Immature natural killer cell (primary cell): Measurements from ENCODE around the gene BBIP1. TPM values are rescaled to one million over a fixed set of nuclear protein-coding genes. Genes with fewer than 3 reads are reported as not detected.

ENCODE experiments used
- DNase-seq, 3 donors: peaks; one replicate each; pipeline ENCODE4 v3.0.0; 2022; ENCODE audit warnings: mixed read lengths in 1 of 3
- H3K27ac Mint-ChIP-seq, 6 donors: one replicate each; pipeline ENCODE4 v1.8.0; 2020; ENCODE audit warnings: mixed read lengths in 6 of 6, mild to moderate bottlenecking in 5 of 6, inconsistent platforms in 4 of 6, moderate library complexity in 3 of 6
- H3K27me3 Mint-ChIP-seq, 3 donors: one replicate each; pipeline ENCODE4 v1.8.0; 2020 to 2021; ENCODE audit warnings: low read depth in 3 of 3, mild to moderate bottlenecking in 3 of 3, mixed read lengths in 3 of 3, moderate library complexity in 3 of 3, inconsistent platforms in 1 of 3
- H3K36me3 Mint-ChIP-seq, 3 donors: one replicate each; pipeline ENCODE4 v1.8.0; 2020; ENCODE audit warnings: mixed read lengths in 3 of 3, inconsistent platforms in 2 of 3, mild to moderate bottlenecking in 2 of 3
- H3K4me1 Mint-ChIP-seq, 2 donors: one replicate each; pipeline ENCODE4 v1.8.0; 2020; ENCODE audit warnings: inconsistent platforms in 2 of 2, mild to moderate bottlenecking in 2 of 2, mixed read lengths in 2 of 2, moderate library complexity in 1 of 2
- H3K4me3 Mint-ChIP-seq, 5 donors: one replicate each; pipeline ENCODE4 v1.8.0; 2020; ENCODE audit warnings: mild to moderate bottlenecking in 5 of 5, mixed read lengths in 5 of 5, inconsistent platforms in 3 of 5, moderate library complexity in 3 of 5
- H3K9me3 Mint-ChIP-seq, 6 donors: one replicate each; pipeline ENCODE4 v1.8.0; 2020; ENCODE audit warnings: mild to moderate bottlenecking in 6 of 6, mixed read lengths in 6 of 6, inconsistent platforms in 4 of 6, moderate library complexity in 3 of 6
- polyA plus RNA-seq, 3 donors: library from polyadenylated mRNA; unstranded; fragments of 300-500 nt; fragmentation: Illumina TruSeq; gene quantifications; one replicate each; pipeline ENCODE4 v1.2.3, GENCODE V29; 2021

The BBIP1 gene
- polyA plus RNA-seq, 3 donors from 2014 or later = 17.0 to 26.8 (median 18.3) TPM

DNA sequence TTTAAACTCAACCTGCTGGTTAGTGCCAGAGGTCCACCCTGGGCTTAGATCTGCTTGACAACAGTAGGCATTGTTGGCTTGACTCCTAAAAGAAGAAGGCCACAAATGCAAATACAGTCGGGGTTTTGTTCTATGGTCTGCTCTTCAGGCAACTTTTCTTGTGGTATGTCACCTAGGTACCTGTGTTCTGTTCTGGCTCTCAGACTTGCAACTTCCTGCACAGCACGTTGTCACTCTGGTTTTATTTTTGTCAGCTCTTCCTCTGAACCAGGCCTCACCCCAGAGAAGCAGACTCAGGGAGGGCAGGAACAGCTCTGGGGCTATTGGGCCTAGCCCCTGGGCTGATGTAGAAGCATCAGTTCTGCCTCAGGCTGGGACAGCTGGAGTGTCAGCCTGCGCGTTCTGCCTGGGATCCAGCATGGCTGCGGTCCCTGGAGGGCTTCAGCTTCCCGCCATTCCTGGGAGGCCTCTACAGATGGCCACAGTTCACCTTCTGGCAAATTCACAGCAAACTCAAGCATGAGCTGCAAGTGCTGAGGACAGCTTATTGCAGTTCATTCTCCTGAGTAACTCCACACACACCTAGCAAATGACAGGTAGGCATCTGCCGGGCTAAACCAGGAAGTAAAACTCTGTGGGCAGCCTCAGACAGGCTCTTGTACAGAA, 58.3 kb downstream of the BBIP1 start:
- peak; percentile 73 to 81 (median 79) for DNase-seq
- Mint-ChIP-seq H3K4me3 (peak overlapping the region; percentile 30 to 72 (median 51)), H3K36me3 (no peaks in the 10 kb centered on the region)

DNA sequence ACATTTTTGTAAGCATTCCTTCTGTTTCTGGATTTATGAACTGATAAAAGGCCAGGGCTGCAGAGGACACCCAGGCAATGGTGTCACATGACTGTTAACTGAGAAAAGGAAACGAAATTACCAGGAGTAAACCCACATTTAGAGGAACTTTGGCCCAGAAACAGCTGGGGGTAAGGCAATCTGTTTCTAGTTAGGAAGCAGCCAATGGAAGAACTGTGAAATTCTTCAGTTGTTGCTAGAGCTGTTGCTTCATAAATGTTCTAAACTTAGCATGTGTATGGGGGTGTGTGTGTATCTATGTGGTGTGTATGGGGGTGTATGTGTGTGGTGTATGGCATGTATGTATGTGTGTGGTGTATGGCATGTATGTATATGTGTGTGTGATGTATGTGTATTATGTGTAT, 59.0 kb downstream of the BBIP1 start:
- H3K36me3 Mint-ChIP-seq = no peaks in the 10 kb centered on the region
- H3K4me3 Mint-ChIP-seq = peak overlapping the region; percentile 30 to 72 (median 51)
- H3K27ac Mint-ChIP-seq = peak overlapping the region; percentile 96 to 99 (median 97)
- DNase-seq = no peak
- H3K9me3 Mint-ChIP-seq = no peaks in the 10 kb centered on the region
- H3K27me3 Mint-ChIP-seq = peaks cover 2 to 10% (median 4%) of the 10 kb centered on the region in 3 donors
- H3K4me1 Mint-ChIP-seq = peaks cover 79 to 90% of the 10 kb centered on the region in 2 donors

More for the DNA sequence above, 58.3 kb downstream of the BBIP1 start:
- peaks cover 86 to 90% of the 10 kb centered on the region in 2 donors for H3K4me1 Mint-ChIP-seq
- H3K27me3 Mint-ChIP-seq = peaks cover 2 to 10% (median 4%) of the 10 kb centered on the region in 3 donors
- no peaks in the 10 kb centered on the region for H3K9me3 Mint-ChIP-seq
- H3K27ac Mint-ChIP-seq = peak overlapping the region; percentile 96 to 99 (median 97)

DNA sequence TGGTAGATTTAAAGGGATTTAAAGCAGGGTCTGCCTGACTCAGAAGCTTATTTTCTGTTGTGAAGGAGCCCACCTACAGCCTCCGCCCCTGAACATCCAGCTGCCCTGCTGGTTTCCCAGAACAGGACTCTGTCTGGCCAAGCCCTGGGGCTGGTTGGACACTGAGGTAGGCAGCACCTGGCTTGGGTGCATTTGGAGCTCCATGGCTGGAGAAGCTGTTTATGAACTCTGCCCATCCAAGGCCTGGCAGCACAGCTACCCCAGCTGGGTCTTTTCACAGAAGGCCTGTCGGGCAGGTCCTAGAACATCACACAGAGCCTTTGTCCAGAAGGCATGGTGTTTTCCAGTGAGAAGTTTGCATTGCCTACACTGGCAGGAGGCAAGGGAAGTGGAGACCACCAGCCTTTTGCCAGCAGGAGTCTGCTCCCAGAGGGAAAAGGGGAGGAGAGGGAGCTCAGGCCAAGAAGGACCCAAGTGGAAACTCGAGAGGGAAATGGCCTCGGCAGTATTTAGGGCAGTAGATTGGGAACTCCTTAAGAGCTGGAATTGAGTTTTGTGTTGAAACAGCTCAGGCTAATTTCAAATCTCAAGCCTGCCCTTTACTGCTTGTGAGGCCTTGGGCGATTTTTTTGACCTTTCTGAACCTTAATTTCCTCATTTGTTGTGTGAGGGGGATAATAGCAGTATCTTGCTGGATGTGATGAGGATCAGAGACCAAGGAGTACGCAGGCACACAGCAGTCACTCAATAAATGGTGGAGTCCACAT, 59.6 kb downstream of the BBIP1 start:
- no peak for DNase-seq
- peaks cover 73 to 90% of the 10 kb centered on the region in 2 donors for H3K4me1 Mint-ChIP-seq

DNA sequence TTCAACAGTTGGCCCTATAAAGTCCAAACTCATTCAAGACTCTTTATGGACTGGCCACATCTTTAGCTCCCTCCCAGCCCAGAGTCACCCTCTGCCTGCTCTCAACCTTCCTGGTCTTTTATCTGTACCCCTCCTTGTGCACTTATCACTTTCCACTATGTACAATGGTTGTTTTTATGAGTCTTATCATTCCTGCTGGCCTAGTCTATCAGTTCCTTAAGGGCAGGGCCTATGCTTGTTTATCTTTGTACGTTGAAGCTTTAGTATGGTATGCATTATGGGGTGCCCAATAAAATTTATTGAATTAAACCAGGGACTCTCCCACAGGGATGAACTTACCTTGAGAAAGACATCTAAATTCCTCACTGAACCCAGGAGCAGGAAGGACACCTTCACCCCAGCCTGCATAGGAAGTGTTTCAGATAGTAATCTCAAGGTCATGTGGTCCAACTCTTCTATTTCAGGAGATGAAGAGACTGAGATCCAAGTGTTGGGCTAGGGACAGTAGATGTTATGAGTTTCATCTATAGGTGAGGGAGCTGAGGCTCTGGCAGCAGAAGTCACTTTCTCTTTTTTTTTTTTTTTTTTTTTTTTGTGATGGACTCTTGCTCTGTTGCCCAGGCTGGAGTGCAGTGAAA, 60.6 kb downstream of the BBIP1 start:
- H3K9me3 Mint-ChIP-seq = no peaks in the 10 kb centered on the region
- peaks cover 2 to 4% (median 4%) of the 10 kb centered on the region in 3 donors for H3K27me3 Mint-ChIP-seq
- no peaks in the 10 kb centered on the region for H3K36me3 Mint-ChIP-seq
- H3K27ac Mint-ChIP-seq = peak overlapping the region in 5 of 6 donors; percentile 12 to 90 (median 82)
- no peak for DNase-seq
- H3K4me3 Mint-ChIP-seq = peak overlapping the region in 4 of 5 donors; percentile 0 to 64 (median 32)
- H3K4me1 Mint-ChIP-seq = peaks cover 72 to 90% of the 10 kb centered on the region in 2 donors

More for the DNA sequence above, 59.6 kb downstream of the BBIP1 start:
- Mint-ChIP-seq H3K36me3 (no peaks in the 10 kb centered on the region), H3K4me3 (peak overlapping the region; percentile 30 to 72 (median 51)), H3K27me3 (peaks cover 2 to 6% (median 4%) of the 10 kb centered on the region in 3 donors), H3K27ac (peak overlapping the region; percentile 96 to 99 (median 97)), H3K9me3 (no peaks in the 10 kb centered on the region)

DNA sequence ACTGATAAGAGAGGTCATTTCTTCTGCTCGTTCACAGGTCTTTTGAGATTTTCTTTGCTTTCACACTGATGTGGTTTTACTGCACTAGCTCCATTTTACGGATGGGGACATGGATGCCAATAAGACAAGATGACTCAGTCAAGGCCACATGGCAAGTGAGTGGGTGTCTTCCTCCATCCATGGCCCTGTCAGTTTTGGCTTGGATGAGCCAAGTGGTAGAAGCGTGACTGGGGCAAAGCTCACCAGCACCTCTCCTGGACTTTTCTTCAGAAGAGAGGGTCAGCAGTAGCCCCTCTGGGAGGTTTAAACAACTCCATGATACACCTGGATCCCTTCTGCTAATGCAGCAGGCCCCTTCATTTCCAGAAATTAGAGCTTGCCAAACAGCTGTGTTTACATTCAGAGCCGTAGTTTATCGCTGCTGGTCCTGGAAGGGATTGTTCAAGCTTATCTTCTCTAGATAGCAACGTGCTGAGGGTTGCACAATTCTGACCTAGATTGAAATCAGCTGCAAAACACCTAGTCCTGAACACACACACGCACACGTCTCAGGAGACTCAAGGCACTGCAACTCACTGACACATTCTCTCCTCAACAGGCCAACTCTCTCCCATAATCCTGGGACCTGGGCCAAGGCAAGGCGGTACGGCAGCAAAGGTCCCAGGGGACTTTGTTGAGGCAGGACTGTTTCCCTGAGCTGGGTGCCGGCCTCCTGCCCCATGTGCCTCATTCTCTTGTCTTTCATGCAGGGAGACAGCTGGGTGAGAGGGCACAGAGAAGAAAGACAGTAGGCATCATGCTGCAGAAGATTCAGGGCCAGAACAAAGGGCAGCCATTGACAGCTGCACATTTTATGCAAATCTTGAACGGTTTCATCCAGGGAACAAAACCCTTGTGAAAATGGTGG, 61.5 kb downstream of the BBIP1 start:
- Mint-ChIP-seq H3K4me1 (peaks cover 72 to 90% of the 10 kb centered on the region in 2 donors), H3K4me3 (peak overlapping the region in 2 of 5 donors; percentile 23 to 45)
- DNase-seq = no peak

DNA sequence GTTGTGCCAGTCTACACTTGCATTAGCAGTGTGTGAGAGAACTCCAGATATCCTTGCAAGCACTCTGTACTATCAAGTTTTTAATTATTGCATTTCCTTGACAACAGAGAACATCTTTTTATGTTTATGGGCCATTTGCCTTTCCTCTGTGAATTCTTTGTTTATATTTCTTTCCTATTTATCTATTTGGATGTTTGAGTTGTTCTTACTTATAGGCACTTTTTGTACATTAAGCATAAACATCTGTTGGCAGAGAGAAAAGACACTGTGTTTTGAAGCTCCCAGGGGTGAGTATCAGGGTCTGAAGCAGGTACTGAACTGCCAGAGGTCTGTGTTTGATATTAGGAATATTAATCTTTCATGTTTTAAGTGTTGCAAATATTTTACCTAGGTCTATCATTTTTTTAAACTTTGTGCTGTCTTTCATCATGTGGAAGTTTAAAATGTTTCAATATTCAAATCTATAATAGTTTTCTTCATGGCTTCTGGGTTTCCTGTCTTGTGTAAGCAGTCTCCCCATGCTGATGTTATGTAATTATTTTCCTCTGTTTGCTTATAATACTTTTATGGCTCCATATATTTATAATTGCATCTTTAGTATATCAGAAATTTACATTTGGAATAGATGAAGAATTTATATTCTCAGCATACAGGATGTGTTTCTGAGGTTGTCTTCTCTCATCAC, 64.9 kb downstream of the BBIP1 start:
- Mint-ChIP-seq H3K27me3 (peaks cover 2 to 19% (median 8%) of the 10 kb centered on the region in 3 donors), H3K4me1 (peaks cover 70 to 90% of the 10 kb centered on the region in 2 donors), H3K27ac (peak overlapping the region in 1 of 6 donors; percentile 11), H3K9me3 (peaks cover 0 to 4% (median 0%) of the 10 kb centered on the region in 6 donors), H3K4me3 (no peak overlapping the region), H3K36me3 (no peaks in the 10 kb centered on the region)
- DNase-seq = no peak

More for the DNA sequence above, 61.5 kb downstream of the BBIP1 start:
- Mint-ChIP-seq H3K27ac (peak overlapping the region; percentile 12 to 90 (median 47)), H3K27me3 (peaks cover 4% of the 10 kb centered on the region in 3 donors), H3K36me3 (no peaks in the 10 kb centered on the region), H3K9me3 (no peaks in the 10 kb centered on the region)

DNA sequence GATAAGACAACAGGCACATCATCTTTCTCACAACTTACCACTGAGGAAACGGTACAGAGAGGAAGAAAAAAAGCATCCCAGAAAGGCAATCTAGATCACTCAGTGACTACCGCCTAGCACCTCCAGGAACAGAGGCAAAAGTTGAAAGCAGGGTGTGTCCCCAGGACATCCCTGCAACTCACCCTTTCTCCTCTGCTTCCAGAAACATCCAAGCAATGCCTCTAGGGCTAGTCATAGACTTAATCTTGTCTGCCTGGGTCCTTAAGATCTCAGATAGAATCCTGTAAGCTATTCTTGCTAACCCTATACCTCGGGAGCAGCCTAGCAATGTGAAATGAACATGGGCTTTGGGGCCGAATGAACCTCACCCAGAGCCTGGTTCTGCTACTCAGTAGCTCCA, 66.0 kb downstream of the BBIP1 start:
- Mint-ChIP-seq H3K27me3 (peaks cover 2 to 22% (median 4%) of the 10 kb centered on the region in 3 donors), H3K27ac (peak overlapping the region in 1 of 6 donors; percentile 38), H3K9me3 (peaks cover 0 to 9% (median 0%) of the 10 kb centered on the region in 6 donors), H3K36me3 (no peaks in the 10 kb centered on the region), H3K4me1 (peaks cover 72 to 91% of the 10 kb centered on the region in 2 donors), H3K4me3 (no peak overlapping the region)
- DNase-seq = no peak

DNA sequence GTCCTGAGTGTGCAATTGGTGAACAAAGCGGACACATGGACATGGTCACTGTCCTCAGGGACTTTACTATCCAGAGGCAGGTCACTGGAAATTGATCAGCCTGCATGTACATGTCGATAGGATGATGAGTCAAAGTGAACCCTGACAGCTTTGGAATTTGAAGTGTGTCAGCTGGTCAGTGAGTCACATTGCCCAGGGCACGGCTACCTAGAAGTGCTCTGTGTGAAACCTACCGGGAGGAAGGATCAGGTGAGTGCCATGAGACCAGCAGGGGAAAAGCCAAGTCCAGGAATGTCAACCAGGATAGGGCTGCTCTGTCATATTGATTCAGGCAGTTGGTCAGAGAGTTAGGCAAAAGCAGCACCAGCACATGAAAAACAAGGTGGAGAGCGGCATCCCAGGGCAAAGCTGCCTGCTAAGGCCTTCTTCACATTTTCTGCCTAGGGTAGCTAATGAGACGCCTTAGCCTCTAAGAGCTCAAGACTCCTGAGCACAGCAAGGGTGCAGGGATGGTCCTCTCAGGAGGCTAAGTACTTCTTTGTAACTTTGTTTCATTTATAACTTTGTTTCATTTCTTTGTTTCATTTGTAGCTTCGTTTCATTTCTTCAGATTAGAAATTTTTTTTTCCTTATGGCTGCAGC, 66.6 kb downstream of the BBIP1 start:
- peaks cover 2 to 22% (median 6%) of the 10 kb centered on the region in 3 donors for H3K27me3 Mint-ChIP-seq
- no peak for DNase-seq
- no peaks in the 10 kb centered on the region for H3K36me3 Mint-ChIP-seq
- H3K4me1 Mint-ChIP-seq = peaks cover 68 to 91% of the 10 kb centered on the region in 2 donors
- H3K27ac Mint-ChIP-seq = peak overlapping the region in 2 of 6 donors; percentile 17 to 38
- H3K4me3 Mint-ChIP-seq = no peak overlapping the region
- peaks cover 0 to 9% (median 0%) of the 10 kb centered on the region in 6 donors for H3K9me3 Mint-ChIP-seq

DNA sequence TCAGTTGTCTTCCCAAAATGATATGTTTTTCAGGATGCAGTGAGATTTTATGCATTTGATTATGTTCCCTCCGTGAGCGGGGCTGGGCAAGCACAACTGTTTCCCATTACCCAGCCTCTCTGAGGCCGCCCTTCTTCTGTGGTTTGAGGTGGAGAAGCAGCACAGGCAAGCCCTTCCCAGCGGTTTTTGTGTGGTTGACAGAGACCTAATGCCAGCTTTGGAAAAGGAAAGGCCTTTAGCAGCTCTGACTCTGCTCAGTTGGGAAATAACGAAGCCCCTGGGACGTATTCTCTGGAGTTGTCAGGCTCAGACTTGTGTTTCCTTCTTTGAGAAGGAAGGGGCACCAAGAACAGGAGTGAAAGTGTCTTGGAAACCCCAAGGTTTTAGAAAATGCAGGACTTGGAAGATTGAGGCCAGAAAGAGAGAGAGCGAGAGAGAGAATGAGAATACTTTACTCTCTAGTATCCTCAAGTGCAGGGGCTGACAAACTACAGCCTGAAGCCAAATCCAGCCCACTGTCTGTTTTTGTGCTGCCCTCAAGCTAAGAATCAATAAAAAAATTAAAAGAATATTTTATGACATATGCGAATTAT, 67.9 kb downstream of the BBIP1 start:
- H3K4me1 Mint-ChIP-seq = peaks cover 75 to 98% of the 10 kb centered on the region in 2 donors
- H3K27ac Mint-ChIP-seq = peak overlapping the region in 5 of 6 donors; percentile 70 to 85 (median 83)
- H3K27me3 Mint-ChIP-seq = peaks cover 2 to 25% (median 7%) of the 10 kb centered on the region in 3 donors
- H3K4me3 Mint-ChIP-seq = peak overlapping the region; percentile 67 to 87 (median 73)
- H3K9me3 Mint-ChIP-seq = peaks cover 0 to 9% (median 0%) of the 10 kb centered on the region in 6 donors
- no peaks in the 10 kb centered on the region for H3K36me3 Mint-ChIP-seq
- DNase-seq = peak in 2 of 3 donors; percentile 47 to 58

DNA sequence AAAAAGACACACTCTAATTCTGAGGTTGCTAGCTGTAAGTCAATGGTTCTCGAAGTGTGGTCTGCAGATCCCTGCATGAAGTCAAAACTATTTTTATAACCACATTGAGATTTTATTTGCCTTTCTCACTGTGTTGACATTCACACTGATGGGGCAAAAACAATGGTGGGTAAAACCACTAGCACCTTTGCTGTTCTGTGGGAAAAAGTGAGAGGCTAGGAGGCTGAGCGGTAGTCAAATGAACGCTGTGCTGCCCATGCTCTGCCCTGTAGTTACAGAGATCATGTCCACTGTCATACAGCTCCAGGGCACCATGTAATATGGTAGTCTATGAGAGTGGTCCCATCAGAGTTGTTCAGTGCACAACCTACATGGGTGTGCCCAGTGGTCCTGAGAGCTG, 68.9 kb downstream of the BBIP1 start:
- peaks cover 82 to 98% of the 10 kb centered on the region in 2 donors for H3K4me1 Mint-ChIP-seq
- peak overlapping the region; percentile 67 to 87 (median 73) for H3K4me3 Mint-ChIP-seq
- DNase-seq = peak; percentile 81 to 88 (median 87)
- H3K9me3 Mint-ChIP-seq = peaks cover 0 to 9% (median 0%) of the 10 kb centered on the region in 6 donors
- peak overlapping the region; percentile 70 to 90 (median 87) for H3K27ac Mint-ChIP-seq
- peaks cover 2 to 25% (median 8%) of the 10 kb centered on the region in 3 donors for H3K27me3 Mint-ChIP-seq
- no peaks in the 10 kb centered on the region for H3K36me3 Mint-ChIP-seq
